Measurements from ENCODE around the gene GPC5.

DNA sequence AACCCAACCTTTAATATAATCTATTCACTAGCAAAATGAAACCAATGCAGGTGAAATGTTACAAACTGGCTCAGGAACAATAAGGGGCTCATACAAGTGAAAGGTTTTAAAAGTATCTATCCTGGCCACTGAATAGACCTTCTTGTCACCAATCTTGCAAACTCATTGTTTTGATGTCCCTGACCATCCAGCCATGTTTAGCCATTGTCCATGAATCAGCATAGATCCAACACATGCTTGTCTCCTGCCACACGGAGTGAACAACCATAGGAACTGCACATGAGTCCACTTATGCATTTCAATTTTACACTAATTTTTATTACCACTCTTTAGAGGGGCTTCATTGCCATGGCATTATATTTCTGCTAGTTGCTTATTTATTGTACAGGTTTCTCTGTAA, 331.4 kb downstream of the GPC5 start:
- TF ChIP-seq TAF1 (IDR thresholded peaks at IDR 0.05; ENCODE audit: borderline replicate concordance, insufficient read depth, low read length): no peak
- TF ChIP-seq REST (IDR thresholded peaks at IDR 0.05; ENCODE audit: insufficient read depth in 1 of 2, low read depth in 2 of 2, low read length in 2 of 2): no peak
- TF ChIP-seq POLR2AphosphoS5 (IDR thresholded peaks at IDR 0.05; ENCODE audit: low read depth, low read length): no peak
- TF ChIP-seq SIN3A (IDR thresholded peaks at IDR 0.05; ENCODE audit: borderline replicate concordance, insufficient read depth, low read length): no peak

All from PFSK-1 (cell line).